Adipocyte (in vitro differentiated cells): ENCODE results near the gene BCAS3.

ENCODE experiments used
- DNase-seq: peaks from one replicate; pipeline ENCODE4 v3.0.0-alpha.2; 2015; ENCODE audit warnings: low read depth
- H3K27me3 ChIP-seq: replicated peaks from 2 replicates; pipeline ENCODE4 v1.7.0; 2013; ENCODE audit warnings: mild to moderate bottlenecking, low read length, moderate library complexity; ENCODE audit not compliant: control insufficient read depth, insufficient read depth
- H3K36me3 ChIP-seq: 2 replicates; pipeline ENCODE4 v1.7.0; 2013; ENCODE audit warnings: low read length, mild to moderate bottlenecking, moderate library complexity; ENCODE audit not compliant: control insufficient read depth, insufficient read depth, severe bottlenecking
- H3K4me1 ChIP-seq: 2 replicates; pipeline ENCODE4 v1.7.0; 2013; ENCODE audit warnings: mild to moderate bottlenecking, low read length, moderate library complexity; ENCODE audit not compliant: control insufficient read depth, insufficient read depth
- H3K4me3 ChIP-seq: 2 replicates; pipeline ENCODE4 v1.7.0; 2013; ENCODE audit warnings: mild to moderate bottlenecking, low read length, moderate library complexity
- H3K9ac ChIP-seq: 2 replicates; pipeline ENCODE4 v1.7.0; 2013; ENCODE audit warnings: mild to moderate bottlenecking, low read length, moderate library complexity
- H3K9me3 ChIP-seq: 2 replicates; pipeline ENCODE4 v1.7.0; 2013; ENCODE audit warnings: mild to moderate bottlenecking, low read length, moderate library complexity; ENCODE audit not compliant: control insufficient read depth

Gene BCAS3

GRCh38 chr17:61415374-61416210, 737.9 kb downstream of the BCAS3 start:
- DNase-seq: peak; percentile 66
- Histone ChIP-seq H3K4me3 (no peak overlapping the region), H3K27me3 (no peaks in the 10 kb centered on the region), H3K36me3 (no peaks in the 10 kb centered on the region), H3K9me3 (no peaks in the 10 kb centered on the region), H3K9ac (no peak overlapping the region), H3K4me1 (peaks cover 22% of the 10 kb centered on the region)

- Histone ChIP-seq H3K4me1 (peaks cover 22% of the 10 kb centered on the region), H3K36me3 (no peaks in the 10 kb centered on the region), H3K9ac (peak overlapping the region; percentile 69), H3K27me3 (peaks cover 4% of the 10 kb centered on the region), H3K9me3 (no peaks in the 10 kb centered on the region), H3K4me3 (no peak overlapping the region)
- DNase-seq: no peak
These were observed 738.5 kb downstream of the BCAS3 start for GRCh38 chr17:61416211-61416539.

GRCh38 chr17:61416540-61417363, 739.1 kb downstream of the BCAS3 start:
- Histone ChIP-seq H3K4me1 (peaks cover 22% of the 10 kb centered on the region), H3K27me3 (peaks cover 9% of the 10 kb centered on the region), H3K9ac (peak overlapping the region; percentile 69), H3K36me3 (no peaks in the 10 kb centered on the region), H3K9me3 (no peaks in the 10 kb centered on the region), H3K4me3 (peak overlapping the region; percentile 57)
- DNase-seq: peak; percentile 94

- Histone ChIP-seq H3K9me3 (no peaks in the 10 kb centered on the region), H3K36me3 (no peaks in the 10 kb centered on the region), H3K4me3 (no peak overlapping the region), H3K9ac (no peak overlapping the region), H3K27me3 (peaks cover 9% of the 10 kb centered on the region), H3K4me1 (peaks cover 23% of the 10 kb centered on the region)
- no peak for DNase-seq
These were observed 740.8 kb downstream of the BCAS3 start for GRCh38 chr17:61418449-61418848.

- no peak for DNase-seq
- Histone ChIP-seq H3K36me3 (no peaks in the 10 kb centered on the region), H3K4me3 (no peak overlapping the region), H3K9me3 (no peaks in the 10 kb centered on the region), H3K9ac (no peak overlapping the region), H3K27me3 (peaks cover 9% of the 10 kb centered on the region), H3K4me1 (peaks cover 23% of the 10 kb centered on the region)
These were observed 741.9 kb downstream of the BCAS3 start for GRCh38 chr17:61419496-61420046.

GRCh38 chr17:61420052-61420451, 742.4 kb downstream of the BCAS3 start:
- H3K9me3 ChIP-seq: no peaks in the 10 kb centered on the region
- H3K4me1 ChIP-seq: peaks cover 23% of the 10 kb centered on the region
- peaks cover 9% of the 10 kb centered on the region for H3K27me3 ChIP-seq
- DNase-seq: no peak
- no peaks in the 10 kb centered on the region for H3K36me3 ChIP-seq
- no peak overlapping the region for H3K4me3 ChIP-seq
- H3K9ac ChIP-seq: no peak overlapping the region

- peaks cover 9% of the 10 kb centered on the region for H3K27me3 ChIP-seq
- no peak for DNase-seq
- H3K9ac ChIP-seq: no peak overlapping the region
- H3K4me1 ChIP-seq: peaks cover 23% of the 10 kb centered on the region
- no peak overlapping the region for H3K4me3 ChIP-seq
- no peaks in the 10 kb centered on the region for H3K9me3 ChIP-seq
- no peaks in the 10 kb centered on the region for H3K36me3 ChIP-seq
These were observed 743.2 kb downstream of the BCAS3 start for GRCh38 chr17:61420745-61421398.

- peaks cover 22% of the 10 kb centered on the region for H3K4me1 ChIP-seq
- H3K9me3 ChIP-seq: no peaks in the 10 kb centered on the region
- H3K9ac ChIP-seq: no peak overlapping the region
- H3K4me3 ChIP-seq: no peak overlapping the region
- no peak for DNase-seq
- H3K36me3 ChIP-seq: no peaks in the 10 kb centered on the region
- H3K27me3 ChIP-seq: peaks cover 9% of the 10 kb centered on the region
These were observed 743.8 kb downstream of the BCAS3 start for GRCh38 chr17:61421460-61421859.

- peaks cover 9% of the 10 kb centered on the region for H3K27me3 ChIP-seq
- H3K4me3 ChIP-seq: no peak overlapping the region
- H3K9ac ChIP-seq: no peak overlapping the region
- DNase-seq: no peak
- no peaks in the 10 kb centered on the region for H3K9me3 ChIP-seq
- H3K36me3 ChIP-seq: no peaks in the 10 kb centered on the region
- peaks cover 22% of the 10 kb centered on the region for H3K4me1 ChIP-seq
These were observed 744.6 kb downstream of the BCAS3 start for GRCh38 chr17:61422116-61422799.

- Histone ChIP-seq H3K9ac (no peak overlapping the region), H3K4me1 (peaks cover 18% of the 10 kb centered on the region), H3K9me3 (no peaks in the 10 kb centered on the region), H3K27me3 (peaks cover 9% of the 10 kb centered on the region), H3K4me3 (no peak overlapping the region), H3K36me3 (no peaks in the 10 kb centered on the region)
- no peak for DNase-seq
These were observed 745.2 kb downstream of the BCAS3 start for GRCh38 chr17:61422869-61423268.
